ENCODE data around the gene INKA1.
"Not testable (repeated sequence)": the region's sequence is repeated elsewhere in the genome, so short reads cannot be mapped to it uniquely, and the experiment has no call there.

- not testable (repeated sequence) for TF ChIP-seq POLR2A (IDR thresholded peaks at IDR 0.05); CTCF (IDR thresholded peaks at IDR 0.05); POLR2AphosphoS5 (IDR thresholded peaks at IDR 0.05; ENCODE audit: insufficient read depth in 1 of 2, low read depth in 1 of 2)
Measured at GRCh38 chr3:49782277-49782676, 20.8 kb upstream of the INKA1 start.

Measured in vagina (tissue), 2 donors.